ENCODE measurements around the gene FAM184B.

DNA sequence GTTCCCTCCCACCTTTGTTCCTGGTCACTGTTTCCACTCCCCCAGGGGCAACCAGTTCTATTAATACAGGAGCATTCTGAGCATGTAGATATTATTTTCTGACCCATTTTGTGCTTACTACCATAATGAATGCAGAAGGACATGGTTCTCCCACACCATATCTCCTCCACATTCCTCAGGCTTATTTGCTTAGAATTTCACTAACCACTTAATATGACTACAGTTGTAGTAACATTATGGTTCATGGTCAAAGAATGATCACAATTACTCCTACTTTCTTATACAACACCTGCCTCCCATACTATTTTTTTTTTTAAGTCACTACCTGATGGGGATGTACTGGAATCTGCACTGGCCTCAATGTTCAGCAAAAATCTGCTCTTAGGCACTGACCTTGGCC lies 7.5 kb upstream of the FAM184B start:
- TF ChIP-seq POLR2A (IDR thresholded peaks at IDR 0.05; ENCODE audit: low read length) (no peak), GATA1 (IDR thresholded peaks at IDR 0.05; ENCODE audit: low read depth, low read length) (no peak)

All from erythroblast (primary cell).